ENCODE results near the gene TH. TPM values are rescaled to one million over a fixed set of nuclear protein-coding genes. Genes with fewer than 3 reads are reported as not detected.

TH gene
- total and polyA plus RNA-seq, 9 of the 15 experiments (the other 6 are each of a cell fraction or from before 2014, with no cell fraction given): not detected

GRCh38 chr11:2139123-2139521 lies 32.5 kb downstream of the TH start, which contains the start of gene IGF2 (continued):
- TF ChIP-seq, protein P1, sequence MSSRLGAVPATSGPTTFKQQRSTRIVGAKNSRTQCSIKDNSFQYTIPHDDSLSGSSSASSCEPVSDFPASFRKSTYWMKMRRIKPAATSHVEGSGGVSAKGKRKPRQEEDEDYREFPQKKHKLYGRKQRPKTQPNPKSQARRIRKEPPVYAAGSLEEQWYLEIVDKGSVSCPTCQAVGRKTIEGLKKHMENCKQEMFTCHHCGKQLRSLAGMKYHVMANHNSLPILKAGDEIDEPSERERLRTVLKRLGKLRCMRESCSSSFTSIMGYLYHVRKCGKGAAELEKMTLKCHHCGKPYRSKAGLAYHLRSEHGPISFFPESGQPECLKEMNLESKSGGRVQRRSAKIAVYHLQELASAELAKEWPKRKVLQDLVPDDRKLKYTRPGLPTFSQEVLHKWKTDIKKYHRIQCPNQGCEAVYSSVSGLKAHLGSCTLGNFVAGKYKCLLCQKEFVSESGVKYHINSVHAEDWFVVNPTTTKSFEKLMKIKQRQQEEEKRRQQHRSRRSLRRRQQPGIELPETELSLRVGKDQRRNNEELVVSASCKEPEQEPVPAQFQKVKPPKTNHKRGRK (tag; IDR thresholded peaks at IDR 0.05): no peak

DNA sequence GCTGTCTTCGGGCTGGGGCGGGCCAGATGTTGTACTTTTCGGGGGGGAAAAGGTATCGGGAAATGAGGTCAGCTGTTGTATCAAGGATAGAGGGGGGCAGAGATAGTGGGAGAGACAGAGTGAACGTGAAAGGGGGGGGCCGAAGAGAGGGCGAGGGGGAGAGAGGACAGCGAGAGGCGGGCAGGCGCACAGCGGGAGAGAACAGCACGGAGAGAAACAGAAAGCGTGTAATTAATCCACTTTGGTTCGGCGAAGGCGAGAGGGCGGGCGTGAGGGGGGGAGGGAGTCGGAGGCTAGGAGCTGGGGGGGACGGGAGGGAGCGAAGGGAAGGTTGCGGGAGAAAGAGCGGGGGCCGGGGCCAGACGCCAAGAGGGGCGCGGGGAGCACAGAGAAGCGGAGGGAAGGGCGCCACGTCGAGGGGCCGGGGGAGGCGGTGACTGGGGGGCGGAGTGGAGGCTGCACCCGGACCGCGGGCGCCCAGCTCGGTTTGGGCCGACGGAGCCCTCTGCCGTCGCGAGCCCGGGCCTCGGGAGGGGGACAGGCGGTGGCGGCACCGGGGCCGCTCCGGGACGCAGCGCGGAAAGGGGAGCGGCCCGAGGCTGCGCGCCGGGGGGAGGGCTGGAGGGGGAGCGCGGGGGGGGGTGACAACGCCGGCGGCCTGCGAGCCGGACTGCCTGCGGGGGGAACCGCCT lies 33.0 kb downstream of the TH start:
- Histone ChIP-seq H3K9me1 (ENCODE audit: control insufficient read depth, insufficient read depth, low read length) (no peaks in the 10 kb centered on the region), H3K4me3 (no peak overlapping the region), H3K36me3 (ENCODE audit: control insufficient read depth, insufficient read depth, low read length) (no peaks in the 10 kb centered on the region), H3K9me3 (replicated peaks; ENCODE audit: control insufficient read depth, insufficient read depth, low read depth, low read length) (no peaks in the 10 kb centered on the region), H2AFZ (ENCODE audit: low read depth, low read length) (no peak overlapping the region), H3K4me1 (replicated peaks in 1 of 2; ENCODE audit: control insufficient read depth in 2 of 2, insufficient read depth in 2 of 2, low read length in 2 of 2) (peaks cover 0 to 22% of the 10 kb centered on the region in 2 experiments; a peak in 2 of 5 replicates), H4K20me1 (replicated peaks; ENCODE audit: control insufficient read depth, insufficient read depth, low read length) (no peaks in the 10 kb centered on the region), H3K27me3 (ENCODE audit: control insufficient read depth in 2 of 2, insufficient read depth in 2 of 2, low read length in 2 of 2) (peaks cover 7 to 45% of the 10 kb centered on the region in 2 experiments; a peak in 3 of 5 replicates), H3K4me2 (ENCODE audit: insufficient read depth, low read length) (no peak overlapping the region), H3K27ac (ENCODE audit: extremely low read depth, low read depth, low read length) (no peak overlapping the region), H3K9ac (ENCODE audit: insufficient read depth in 1 of 2, low read depth in 2 of 2, low read length in 2 of 2) (no peak overlapping the region), H3K79me2 (ENCODE audit: control insufficient read depth, insufficient read depth, low read length) (no peaks in the 10 kb centered on the region)
- no peak for ATAC-seq
- CTCF ChIA-PET (ENCODE audit: low intra/inter-chr PET ratio): no interaction called here
- DNase-seq (ENCODE audit: extremely low read depth in 1 of 4, low spot score in 3 of 4): peak in 2 of 4 experiments; percentile 34 to 42
- no peak for FAIRE-seq
- intact Hi-C loops (cut with micrococcal nuclease) (no loop called here), in situ Hi-C loops (cut with MboI) (no loop called here)
- TF ChIP-seq ZNF778 (CRISPR knock-in tag; IDR thresholded peaks at IDR 0.05) (no peak), ESRRA (IDR thresholded peaks at IDR 0.05; ENCODE audit: borderline replicate concordance, low read depth) (no peak), YY1 (IDR thresholded peaks at IDR 0.05; ENCODE audit: borderline replicate concordance in 1 of 3, control insufficient read depth in 1 of 3, extremely low read depth in 1 of 3, insufficient read depth in 3 of 3, insufficient read length in 1 of 3, insufficient replicate concordance in 2 of 3, low read depth in 1 of 3, low read length in 2 of 3) (no peak), ZSCAN29 (IDR thresholded peaks at IDR 0.05) (no peak), ELF4 (CRISPR knock-in tag; IDR thresholded peaks at IDR 0.05) (no peak), SIRT6 (IDR thresholded peaks at IDR 0.05; ENCODE audit: low read depth, low read length) (no peak), BRCA1 (IDR thresholded peaks at IDR 0.05) (no peak), BRCA1 (CRISPR knock-in tag; IDR thresholded peaks at IDR 0.05) (no peak), ZNF445 (CRISPR knock-in tag; IDR thresholded peaks at IDR 0.05; ENCODE audit: low read depth) (no peak), MAX (CRISPR knock-in tag; IDR thresholded peaks at IDR 0.05) (no peak), IFI16 (CRISPR knock-in tag; IDR thresholded peaks at IDR 0.05) (no peak), TCF7L2 (IDR thresholded peaks at IDR 0.05; ENCODE audit: low read depth, low read length) (no peak), ZFPM2 (CRISPR knock-in tag; IDR thresholded peaks at IDR 0.05) (no peak)
- TF ChIP-seq, protein P2, sequence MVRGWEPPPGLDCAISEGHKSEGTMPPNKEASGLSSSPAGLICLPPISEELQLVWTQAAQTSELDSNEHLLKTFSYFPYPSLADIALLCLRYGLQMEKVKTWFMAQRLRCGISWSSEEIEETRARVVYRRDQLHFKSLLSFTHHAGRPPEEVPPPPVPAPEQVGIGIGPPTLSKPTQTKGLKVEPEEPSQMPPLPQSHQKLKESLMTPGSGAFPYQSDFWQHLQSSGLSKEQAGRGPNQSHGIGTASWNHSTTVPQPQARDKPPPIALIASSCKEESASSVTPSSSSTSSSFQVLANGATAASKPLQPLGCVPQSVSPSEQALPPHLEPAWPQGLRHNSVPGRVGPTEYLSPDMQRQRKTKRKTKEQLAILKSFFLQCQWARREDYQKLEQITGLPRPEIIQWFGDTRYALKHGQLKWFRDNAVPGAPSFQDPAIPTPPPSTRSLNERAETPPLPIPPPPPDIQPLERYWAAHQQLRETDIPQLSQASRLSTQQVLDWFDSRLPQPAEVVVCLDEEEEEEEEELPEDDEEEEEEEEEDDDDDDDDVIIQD (CRISPR knock-in tag; IDR thresholded peaks at IDR 0.05): no peak
- TF ChIP-seq, protein P3, sequence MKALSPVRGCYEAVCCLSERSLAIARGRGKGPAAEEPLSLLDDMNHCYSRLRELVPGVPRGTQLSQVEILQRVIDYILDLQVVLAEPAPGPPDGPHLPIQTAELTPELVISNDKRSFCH (CRISPR knock-in tag; IDR thresholded peaks at IDR 0.05): no peak
- TF ChIP-seq, protein P3 (tag; IDR thresholded peaks at IDR 0.05): no peak
- POLR2A ChIA-PET: no interaction called here
- 0% methylated on average over 6 of the region's 68 CpGs for WGBS (ENCODE audit: insufficient coverage, low coverage, missing lambda C conversion rate)
- no TSS peak for BruUV-seq (replicated peaks)

All from K562 (cell line).